ENCODE data around the gene SLC23A1.
"Not testable (repeated sequence)": the region's sequence is repeated elsewhere in the genome, so short reads cannot be mapped to it uniquely, and the experiment has no call there.

SLC23A1 gene

DNA sequence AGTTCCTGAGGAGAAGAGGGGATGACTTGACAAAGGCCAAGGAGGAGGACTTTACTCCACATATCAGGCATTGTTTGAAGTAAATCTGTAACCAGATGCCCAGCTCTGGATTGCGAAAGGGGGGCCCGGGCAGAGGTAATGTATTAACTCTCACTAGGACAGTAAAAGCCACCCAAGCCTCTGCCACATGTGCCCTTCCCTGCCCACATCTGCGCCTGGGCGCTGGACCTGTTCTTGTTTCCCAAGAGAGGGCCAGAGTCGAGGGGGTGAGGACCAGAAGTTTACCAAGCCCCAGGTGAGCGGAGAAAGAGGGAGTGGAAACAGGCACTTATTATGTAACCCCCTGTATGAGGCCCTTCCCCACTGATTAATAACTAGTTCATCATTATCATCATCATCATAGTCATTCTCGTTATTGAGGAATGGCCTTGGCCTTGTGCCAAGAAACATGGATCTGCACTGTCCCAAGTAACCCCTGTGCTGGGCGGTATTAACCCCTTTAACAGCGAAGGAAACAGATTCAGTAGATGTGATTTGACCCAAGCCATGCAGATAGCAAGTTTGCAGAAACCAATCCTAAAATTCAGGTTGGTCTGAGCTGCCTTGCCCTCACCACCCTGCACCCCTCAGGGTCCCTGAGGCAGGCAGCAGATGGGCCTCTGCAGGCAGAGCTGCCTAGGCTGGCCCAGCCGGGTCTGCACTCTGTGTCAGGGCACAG, at the start of gene SLC23A1:
SLC23A1 (minus strand) TSS at position 23 of the 718 bp plus-strand sequence. CDS start 44 bp downstream, outside the sequence.
- DNase-seq (ENCODE audit: low spot score), result no peak

DNA sequence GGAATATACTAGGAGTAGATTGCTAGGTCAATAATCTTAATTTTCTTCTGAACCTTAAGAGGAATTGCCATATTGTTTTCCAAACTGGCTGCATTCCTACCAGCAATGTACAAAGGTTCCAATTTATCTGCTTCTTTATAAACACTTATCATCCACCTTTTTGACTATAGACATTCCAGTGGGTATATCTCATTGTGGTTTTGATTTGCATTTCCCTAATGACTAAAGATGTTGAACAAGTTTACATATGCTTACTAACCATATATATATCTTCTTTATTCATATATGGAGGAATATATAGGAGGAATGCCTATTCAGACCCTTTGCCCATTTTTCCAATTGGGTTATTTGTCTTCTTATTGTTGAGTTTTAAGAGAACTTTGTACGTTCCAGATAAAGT, 48.6 kb upstream of the SLC23A1 start:
- DNase-seq (ENCODE audit: low spot score), result no peak

DNA sequence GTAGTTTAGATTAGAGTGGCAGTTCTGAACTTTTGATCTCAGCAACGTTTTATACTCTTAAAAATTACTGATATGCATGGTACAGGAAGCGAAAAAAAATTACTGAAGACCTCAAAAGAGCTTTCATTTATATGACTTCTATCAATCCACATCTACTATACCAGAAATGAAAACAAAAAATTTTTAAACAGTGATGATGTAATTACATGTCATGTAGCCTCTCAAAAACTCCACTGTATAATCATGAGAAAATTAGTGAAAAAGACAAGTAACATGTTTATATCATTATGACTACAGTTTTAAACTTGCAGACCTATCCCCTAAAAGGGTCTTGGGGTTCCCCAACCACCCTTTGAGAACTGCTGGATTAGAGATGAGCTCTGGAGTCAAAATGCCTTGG, 46.9 kb upstream of the SLC23A1 start:
- no peak for DNase-seq (ENCODE audit: low spot score)

DNA sequence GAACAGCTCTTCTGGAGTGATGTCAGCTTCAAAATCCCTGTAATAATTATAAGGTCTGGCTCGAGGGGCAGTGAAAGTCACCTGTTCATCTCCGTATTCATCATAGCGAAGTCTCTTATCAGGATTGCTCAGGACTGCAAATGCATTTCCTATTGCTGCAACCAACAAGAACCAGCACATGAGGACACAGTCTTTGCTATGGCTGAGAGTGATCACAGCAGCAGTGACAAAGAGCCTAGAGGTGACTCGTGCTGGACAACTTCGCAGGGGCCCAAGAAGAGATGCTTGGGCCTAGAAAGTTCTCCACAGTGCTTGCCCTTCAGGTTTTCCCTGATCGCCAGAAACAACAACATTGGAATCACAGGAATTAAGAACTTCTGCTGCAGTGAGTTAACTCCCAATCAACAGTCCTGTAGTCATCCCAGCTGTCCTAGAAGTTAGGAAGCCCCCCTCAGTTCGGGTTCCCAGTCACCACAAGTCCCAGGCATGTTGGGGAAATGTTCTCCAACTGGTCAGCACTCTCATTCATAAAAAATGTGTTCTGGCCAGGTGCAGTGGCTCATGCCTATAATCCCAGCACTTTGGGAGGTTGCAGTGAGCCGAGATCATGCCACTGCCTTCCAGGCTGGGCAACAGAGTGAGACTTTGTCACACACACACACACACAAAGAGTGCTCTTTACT, 43.2 kb upstream of the SLC23A1 start:
- DNase-seq (ENCODE audit: low spot score), result peak; percentile 54

DNA sequence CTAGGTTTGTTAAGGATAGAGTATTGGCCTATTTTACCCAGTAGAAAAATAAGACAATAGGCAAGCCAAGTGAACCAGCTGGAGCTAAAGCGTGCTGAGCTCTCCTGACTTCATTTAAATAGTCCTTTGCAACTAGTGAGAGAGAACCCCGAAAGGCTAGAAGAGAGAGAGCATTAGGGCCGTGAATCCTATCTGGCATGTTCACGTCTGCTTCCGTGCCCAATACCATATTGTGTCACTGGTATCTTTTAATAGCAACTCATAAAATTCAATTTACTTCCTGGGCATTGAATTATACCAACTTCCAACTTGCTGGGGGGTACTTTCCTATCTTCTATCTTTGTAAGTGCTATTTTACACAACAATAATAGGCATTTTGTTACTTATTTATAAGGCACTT, 42.4 kb upstream of the SLC23A1 start:
- no peak for DNase-seq (ENCODE audit: low spot score)

DNA sequence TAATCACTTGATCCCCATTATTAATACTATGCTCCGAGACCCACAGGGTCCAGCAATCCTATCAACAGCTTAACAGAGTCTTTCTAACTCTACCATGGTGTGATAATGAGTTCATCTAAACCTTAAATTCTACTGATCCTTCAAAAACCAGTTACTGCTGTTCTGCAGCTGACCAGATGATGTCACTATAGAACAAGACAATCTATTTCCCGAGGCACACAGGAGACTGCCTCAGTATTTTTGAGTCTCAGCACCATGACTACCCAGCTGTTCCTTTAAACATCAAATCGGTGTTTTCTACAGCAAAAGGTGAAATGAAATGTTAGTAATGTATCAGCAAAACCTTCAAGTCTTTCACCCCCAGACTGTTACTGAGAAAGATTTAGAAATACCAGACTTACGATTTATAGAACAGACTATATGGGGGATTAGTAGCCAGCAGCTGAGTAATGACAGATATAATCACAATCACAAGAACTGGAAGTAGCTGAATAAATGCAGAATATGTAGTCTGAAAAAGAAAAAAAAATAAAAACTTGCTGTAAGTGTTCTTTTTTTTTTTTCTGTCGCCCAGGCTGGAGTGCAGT, 39.3 kb upstream of the SLC23A1 start:
- DNase-seq (ENCODE audit: low spot score), result peak; percentile 85

DNA sequence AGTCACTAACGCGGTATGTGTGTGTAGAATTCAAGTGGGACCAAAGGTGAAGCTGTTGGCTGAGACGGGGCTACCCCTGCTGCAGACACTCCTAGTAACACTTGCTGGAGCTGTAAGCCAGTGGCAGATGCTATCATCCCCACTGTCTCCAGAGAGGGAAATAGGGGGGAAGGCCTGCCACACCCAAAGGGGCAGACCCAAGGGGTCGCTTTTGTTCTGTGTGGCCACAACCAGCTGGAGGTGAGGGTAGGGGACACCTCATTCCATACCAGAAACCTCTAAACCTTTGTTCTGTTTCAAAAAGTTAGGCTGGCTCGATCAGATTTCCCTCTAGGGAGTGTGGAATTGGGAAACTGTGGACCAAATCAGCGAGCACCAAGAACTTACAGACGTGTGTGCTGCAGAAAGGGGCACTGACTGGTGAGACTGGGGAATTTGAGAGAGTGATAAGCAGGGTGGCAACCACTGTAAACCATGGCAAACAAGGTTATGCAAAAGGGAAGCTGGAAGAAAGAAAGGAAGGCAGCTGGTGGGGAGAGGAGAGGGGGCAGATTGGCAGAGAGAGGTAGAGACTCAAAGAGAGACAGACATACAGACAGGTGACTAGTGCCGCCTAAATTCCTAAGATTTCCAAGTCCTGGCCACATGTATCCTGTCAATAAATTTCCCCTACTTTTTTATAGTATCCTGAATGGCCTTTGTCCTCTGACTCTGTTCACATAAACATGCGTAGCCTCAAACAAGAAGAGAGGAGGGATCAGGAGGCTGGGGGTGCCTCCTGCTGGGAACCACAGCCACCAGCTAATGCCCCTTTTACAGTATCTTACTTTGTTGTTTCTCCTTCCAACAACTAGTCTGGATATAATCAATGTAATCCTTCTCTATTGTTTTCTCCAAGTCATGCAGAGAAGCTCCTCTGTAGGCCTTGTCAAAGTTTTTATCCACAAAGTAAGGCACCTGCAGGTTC, 36.4 kb upstream of the SLC23A1 start:
- DNase-seq (ENCODE audit: low spot score), result no peak

DNA sequence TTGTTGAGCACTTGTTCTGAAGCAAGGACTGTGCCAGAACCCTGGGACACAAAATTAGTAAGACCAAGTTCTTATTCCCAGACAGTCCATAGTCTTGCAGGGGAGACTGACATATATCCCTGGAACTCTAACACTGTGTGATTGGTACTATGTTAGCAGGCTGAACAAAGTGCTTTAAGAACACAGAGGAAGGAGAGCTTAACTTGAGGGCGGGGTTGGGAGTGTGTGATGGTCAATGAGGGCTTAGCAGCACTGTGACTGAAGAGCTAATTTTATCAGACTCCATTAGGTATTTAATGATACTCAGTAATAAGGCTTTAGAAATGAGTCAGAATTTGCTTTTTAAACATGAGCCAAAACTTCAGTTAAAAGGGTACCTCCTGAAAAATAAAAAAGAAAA, 35.7 kb upstream of the SLC23A1 start:
- DNase-seq (ENCODE audit: low spot score), result no peak

DNA sequence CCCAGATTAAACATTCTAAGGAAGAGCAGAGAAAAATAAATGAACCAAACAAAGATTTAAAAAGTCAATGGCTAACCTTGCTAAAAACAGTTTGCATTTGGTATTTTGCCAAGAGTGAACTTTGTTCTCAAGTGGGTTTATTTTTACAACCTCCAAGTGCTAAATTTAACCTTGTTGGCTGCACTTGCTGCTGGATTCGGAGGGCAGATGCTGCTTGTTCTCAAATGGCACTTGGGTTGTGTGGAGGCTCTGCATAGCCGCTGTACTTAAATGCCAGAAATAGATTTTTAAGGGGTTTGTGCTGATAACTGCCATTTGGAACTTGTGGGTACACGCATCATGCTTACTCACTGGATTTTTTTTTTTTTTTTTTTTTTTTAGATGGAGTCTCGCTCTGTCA, 34.1 kb upstream of the SLC23A1 start:
- DNase-seq (ENCODE audit: low spot score), result no peak

DNA sequence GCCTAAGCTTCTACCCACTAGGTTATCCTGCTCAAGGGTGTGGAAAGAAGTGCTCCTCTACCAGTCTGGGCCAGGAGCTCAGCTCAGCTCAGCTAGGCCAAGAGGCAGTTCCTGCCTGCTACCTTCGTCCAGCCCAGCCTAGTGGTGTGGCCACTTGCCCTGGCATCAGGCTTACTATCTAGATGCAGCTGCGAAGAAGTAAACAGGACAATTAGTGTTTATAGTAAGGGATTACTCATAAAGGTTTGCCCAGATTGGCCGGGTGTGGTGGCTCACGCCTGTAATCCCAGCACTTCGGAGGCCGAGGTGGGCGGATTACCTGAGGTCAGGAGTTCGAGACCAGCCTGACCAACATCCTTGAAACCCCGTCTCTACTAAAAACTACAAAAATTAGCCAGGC, 33.6 kb upstream of the SLC23A1 start:
- no peak for DNase-seq (ENCODE audit: low spot score)

DNA sequence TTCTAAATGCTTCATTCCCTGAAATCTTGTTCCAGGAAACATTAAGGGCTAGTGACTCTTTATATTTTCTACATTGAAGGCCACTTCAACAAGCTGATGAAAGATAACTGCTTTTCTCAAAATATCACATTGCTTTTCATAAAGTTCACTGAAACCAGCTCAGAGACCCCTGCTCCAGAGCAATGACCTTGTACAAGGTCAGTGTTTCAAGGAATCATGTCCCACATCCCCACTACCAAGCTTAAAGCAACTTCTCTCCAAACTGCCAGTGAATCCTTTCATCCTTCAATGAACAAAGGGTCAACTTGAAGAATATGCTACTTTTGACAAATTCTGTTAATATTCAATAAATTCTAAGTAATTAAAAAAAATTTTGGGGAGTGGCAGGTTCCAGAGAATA, 32.8 kb upstream of the SLC23A1 start:
- DNase-seq (ENCODE audit: low spot score), result no peak

DNA sequence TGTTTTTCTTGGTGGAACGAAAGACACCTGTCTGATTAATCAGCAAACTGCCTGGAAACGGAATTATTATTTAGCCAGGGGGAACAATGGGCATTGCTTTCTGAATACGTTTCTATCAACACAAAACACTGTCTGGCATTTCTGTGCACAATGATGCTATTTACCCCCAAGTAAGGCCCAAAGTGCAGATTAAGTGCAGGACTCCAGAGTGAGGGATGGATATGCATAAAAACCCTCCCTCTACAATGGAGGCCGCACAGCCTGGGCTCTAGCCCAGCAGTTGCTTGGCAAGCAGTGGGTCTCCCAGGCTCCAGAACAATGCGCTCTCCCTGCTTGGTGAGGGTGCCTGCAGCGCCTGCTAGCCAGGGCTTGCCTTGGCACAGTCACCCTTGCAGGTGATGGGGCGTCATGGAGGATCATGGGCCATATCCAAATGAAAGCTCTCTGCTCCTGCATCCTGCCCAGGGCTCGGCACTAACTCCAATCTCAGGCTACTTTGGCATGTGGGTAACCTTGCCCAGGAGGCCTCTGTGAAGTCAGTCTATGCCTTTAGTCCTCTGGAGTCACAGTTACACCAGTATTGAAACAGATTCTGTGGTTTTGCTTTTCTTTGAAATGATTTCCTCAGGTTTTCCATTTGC, 32.2 kb upstream of the SLC23A1 start:
- no peak for DNase-seq (ENCODE audit: low spot score)

DNA sequence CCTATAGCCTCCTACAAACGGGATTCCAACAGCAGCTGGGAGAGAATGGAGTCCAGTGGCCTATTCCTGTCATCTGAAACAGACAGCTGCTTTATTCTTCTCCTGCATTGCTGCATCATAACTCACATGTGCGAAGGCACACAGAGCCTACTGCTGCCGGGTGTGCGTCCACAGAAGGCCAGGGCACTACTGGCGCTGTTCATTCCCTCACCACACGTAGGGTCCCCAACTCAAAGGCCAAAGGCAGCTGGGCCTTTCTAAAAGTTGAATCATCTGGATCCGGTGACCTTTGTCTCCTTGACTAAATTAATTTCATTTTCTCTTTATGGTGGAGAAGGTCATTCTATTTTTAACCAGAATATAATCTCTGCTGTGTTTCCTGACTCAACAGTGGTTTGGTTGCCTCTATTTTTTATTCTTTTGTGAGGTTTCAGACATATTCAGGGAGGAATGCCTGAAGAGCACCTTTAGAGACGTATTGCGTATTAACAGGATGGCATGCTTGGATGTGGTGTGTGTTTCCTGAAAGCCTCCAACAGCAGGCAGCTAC, 31.6 kb upstream of the SLC23A1 start:
- no peak for DNase-seq (ENCODE audit: low spot score)

DNA sequence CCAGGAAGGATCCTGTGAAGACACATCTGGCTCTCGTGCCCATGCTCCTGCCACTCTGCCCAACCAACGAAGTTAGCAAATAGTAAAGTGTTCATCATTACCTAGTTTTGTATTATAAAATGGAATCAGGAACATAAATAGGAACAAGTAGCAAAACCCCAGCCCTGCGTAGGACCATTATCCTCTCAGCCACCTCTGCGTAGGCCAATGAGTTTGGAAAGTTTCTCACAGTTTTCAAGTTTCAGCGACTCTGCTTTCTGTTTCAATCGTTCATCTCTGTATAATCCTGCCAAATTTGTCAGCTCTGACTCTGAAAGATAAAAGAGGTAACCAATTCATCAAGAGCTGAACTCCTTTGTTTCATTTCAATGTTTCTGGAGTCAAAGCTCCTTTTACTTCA, 30.9 kb upstream of the SLC23A1 start:
- no peak for DNase-seq (ENCODE audit: low spot score)

DNA sequence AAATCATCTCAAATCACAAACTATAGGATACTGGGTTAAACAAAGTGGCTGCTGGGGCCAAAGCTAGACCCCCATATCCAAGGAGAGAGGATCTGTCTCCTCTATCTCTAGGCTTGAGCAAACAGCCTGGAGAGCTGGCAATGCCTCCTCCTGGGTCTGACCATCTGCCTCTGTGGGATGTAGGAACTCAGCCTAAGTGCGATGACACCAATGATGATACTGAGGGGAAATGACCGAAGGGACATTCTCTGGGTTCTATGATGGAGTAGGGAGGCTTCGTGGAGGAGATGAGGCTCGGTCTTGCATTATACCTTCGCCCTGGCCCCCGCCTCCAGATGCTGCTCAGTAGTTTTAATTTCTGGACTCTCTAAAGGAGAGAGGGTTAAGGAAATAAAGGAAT, 30.1 kb upstream of the SLC23A1 start:
- DNase-seq (ENCODE audit: low spot score), result no peak

DNA sequence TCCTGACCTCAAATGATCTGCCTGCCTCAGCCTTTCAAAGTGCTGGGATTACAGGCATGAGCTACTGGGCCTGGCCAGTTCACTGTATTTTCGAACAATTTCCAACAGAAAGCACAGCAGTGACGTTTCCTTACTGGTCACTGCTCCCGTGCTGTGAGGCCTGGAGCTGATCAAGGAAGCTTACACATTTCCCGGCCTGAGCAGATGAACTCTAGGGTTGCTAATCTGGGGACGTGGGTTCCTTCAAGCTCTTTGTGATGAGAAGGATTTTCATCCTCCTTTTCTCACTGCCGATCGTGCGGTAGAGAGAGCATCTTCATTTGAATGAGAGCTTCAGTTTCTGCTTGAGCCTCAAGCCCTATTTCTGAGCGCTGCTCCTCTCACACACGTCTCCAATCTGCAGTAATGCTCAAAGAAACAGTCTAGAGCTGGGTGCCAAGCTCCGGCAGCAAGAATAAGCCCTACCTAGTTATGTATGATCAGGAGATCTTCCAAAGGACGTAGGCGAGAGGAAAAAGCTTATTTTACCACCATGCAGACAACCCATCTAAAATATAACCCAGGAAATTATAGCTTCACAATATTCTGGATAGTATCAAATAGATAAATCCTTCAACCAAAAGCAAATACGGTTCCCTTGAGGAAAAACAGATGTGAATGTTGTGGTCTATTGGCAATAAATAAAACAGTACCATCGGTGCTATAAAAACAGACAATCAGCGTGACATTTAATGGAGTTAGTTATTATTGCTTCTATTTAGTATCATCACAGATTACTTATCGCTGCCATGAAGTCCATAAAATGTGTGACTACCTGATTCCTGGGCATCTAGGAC, 28.1 kb upstream of the SLC23A1 start:
- DNase-seq (ENCODE audit: low spot score), result peak; percentile 66

DNA sequence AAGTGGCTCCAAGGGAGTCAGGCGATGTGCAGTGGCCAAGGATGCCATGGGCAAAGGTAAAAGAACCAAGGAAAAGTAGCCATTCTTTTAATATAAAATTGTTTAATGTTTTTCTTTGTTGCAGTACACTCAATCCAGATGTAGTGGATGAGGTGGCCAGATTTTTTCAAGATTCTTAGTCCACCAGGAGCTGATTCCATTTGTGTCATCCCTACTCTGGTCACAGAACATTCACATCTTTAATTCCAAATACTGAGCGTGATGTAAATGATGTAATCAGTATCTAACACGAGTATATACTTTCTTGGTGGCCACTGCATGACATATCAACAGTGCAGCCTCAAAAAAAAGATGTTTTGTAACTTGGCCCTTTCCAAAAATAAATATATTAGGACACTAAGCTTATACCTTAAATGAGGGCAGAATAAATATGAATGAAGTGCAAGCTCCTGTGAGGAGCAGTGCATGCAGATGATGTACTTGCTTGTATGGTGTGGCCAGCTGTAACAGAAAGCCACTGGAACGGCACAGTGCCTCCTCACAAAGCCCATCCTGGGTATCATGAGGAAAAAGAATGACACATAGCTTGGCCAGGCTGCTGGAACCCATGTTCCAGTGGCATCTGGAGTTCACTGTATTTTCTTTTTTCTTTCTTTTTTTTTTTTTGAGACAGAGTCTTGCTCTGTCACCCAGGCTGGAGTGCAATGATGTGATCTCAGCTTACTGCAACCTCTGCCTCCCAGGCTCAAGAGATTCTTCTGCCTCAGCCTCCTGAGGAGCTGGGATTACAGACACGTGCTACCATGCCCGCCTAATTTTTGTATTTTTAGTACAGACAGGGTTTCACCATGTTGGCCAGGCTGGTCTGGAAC, 27.3 kb upstream of the SLC23A1 start:
- no peak for DNase-seq (ENCODE audit: low spot score)

DNA sequence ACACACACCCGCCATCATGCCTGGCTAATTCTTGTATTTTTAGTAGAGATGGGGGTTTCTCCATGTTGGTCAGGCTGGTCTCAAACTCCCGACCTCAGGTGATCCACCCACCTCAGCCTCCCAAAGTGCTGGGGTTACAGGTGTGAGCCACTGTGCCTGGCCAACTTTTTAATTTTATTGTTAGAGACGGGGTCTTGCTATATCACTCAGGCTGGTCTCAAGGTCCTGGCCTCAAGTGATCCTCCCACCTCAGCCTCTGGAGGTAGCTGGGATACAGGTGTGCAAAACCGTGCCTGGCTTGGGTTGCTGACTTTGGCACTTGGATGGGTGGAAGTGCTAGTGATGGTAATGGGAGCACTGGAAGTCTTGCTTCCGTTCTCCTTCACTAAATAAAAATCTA, 26.0 kb upstream of the SLC23A1 start:
- DNase-seq (ENCODE audit: low spot score), result not testable (repeated sequence)

DNA sequence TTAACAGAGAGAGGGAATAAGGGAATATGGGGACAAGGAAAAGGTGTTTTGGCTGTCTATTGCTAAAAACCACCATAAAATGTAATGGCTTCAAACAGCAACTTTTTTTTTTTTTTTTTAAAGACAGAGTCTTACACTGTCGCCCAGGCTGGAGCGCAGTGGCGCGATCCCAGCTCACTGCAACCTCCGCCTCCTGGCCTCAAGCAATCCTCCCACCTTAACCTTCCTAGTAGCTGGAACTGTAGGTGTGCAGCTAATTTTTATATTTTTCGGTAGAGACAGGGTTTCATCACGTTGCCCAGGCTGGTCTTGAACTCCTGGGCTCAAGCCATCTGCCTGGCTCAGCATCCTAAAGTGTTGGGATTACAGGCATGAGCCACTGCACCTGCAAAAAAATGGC, 25.1 kb upstream of the SLC23A1 start:
- no peak for DNase-seq (ENCODE audit: low spot score)

DNA sequence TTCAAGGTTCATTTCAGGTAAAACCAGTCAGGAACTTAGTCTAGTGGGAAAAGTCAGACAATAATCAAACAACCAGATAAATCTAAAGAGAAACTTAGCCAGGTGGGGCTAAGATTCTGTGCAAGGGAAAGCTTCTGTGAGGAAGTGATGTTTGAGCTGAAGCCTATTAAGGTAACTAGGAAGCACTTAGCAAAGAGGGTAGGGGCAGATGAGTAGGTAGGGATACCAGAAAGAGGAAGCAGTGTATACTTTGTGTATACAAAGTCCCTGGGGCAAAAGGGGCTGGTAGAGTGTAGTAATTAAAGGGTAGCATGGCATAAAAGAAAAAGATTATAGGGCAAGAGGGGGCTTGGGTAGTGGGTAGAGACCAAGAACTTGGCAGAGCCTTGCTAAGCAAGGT, 24.4 kb upstream of the SLC23A1 start:
- DNase-seq (ENCODE audit: low spot score), result no peak
